ENCODE measurements around the gene CD68. TPM values are rescaled to one million over a fixed set of nuclear protein-coding genes. Genes with fewer than 3 reads are reported as not detected.

The CD68 gene
- total RNA-seq, 2 donors from 2014 or later: 20.8 to 51.1 TPM

DNA sequence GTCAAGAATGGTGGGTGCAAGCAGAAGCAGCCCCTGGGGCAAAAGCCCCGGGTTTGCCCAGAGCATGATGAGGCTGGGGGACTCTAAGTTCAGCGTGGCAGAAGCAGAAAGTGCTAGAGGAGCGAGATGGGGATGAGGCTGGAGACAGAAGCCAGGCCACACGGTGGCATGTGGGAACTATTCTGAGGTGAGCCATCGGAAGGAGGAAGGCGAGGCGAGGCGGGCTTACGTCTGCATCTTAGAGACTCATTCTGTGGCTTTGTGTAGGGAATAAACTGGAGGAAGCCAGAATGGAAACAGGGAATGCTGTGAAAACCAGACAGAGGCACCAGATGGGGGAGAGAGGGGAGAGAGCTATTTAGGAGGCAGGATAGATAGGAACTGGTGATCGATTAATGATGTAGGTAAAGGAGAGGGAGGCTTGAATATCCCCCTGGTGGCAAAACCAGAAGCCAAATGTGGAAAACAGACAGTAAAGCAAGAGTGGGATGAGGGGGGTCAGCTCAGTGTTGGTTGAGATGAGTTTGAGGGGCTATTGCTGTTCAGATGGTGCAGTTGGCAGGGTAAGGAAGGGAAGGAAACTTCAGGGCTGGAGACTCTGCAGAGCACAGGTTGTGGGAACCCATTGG lies 24.0 kb upstream of the CD68 start:
- H3K4me3 Mint-ChIP-seq: no peak overlapping the region
- ATAC-seq: no peak
- H3K4me1 Mint-ChIP-seq (ENCODE audit: low read depth in 2 of 2): peaks cover 55 to 56% of the 10 kb centered on the region in 2 donors
- H3K27me3 Mint-ChIP-seq: no peaks in the 10 kb centered on the region
- peak overlapping the region; percentile 90 to 91 for H3K27ac Mint-ChIP-seq
- no peaks in the 10 kb centered on the region for H3K9me3 Mint-ChIP-seq
- H3K36me3 Mint-ChIP-seq: peaks cover 6% of the 10 kb centered on the region
- DNase-seq (ENCODE audit: low spot score): no peak

DNA sequence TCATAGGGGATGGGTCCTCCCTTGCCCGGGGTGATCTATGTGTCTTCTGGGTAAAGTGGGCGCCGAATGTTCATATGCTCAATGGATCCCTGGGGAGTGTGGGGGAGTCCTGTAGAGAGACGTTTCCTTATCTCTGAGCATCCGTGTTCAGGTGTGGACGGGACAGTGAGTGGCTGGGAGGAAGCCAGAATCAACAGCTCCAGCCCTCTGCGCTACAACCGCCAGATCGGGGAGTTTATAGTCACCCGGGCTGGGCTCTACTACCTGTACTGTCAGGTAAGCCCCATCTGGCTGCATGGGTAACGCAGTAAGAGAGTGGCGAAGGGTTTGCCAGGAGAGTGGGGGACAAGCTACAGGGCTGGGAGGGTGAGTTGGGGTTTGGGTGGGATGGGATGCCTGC lies 22.8 kb upstream of the CD68 start:
- peaks cover 6% of the 10 kb centered on the region for H3K36me3 Mint-ChIP-seq
- peaks cover 57 to 58% of the 10 kb centered on the region in 2 donors for H3K4me1 Mint-ChIP-seq (ENCODE audit: low read depth in 2 of 2)
- DNase-seq (ENCODE audit: low spot score): no peak
- no peak overlapping the region for H3K4me3 Mint-ChIP-seq
- peak overlapping the region; percentile 40 to 64 for H3K27ac Mint-ChIP-seq
- ATAC-seq: no peak
- H3K9me3 Mint-ChIP-seq: no peaks in the 10 kb centered on the region
- H3K27me3 Mint-ChIP-seq: no peaks in the 10 kb centered on the region

DNA sequence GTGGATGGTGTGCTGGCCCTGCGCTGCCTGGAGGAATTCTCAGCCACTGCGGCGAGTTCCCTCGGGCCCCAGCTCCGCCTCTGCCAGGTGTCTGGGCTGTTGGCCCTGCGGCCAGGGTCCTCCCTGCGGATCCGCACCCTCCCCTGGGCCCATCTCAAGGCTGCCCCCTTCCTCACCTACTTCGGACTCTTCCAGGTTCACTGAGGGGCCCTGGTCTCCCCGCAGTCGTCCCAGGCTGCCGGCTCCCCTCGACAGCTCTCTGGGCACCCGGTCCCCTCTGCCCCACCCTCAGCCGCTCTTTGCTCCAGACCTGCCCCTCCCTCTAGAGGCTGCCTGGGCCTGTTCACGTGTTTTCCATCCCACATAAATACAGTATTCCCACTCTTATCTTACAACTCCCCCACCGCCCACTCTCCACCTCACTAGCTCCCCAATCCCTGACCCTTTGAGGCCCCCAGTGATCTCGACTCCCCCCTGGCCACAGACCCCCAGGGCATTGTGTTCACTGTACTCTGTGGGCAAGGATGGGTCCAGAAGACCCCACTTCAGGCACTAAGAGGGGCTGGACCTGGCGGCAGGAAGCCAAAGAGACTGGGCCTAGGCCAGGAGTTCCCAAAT lies 22.2 kb upstream of the CD68 start:
- H3K36me3 Mint-ChIP-seq: peaks cover 6% of the 10 kb centered on the region
- H3K4me1 Mint-ChIP-seq (ENCODE audit: low read depth in 2 of 2): peaks cover 53 to 54% of the 10 kb centered on the region in 2 donors
- H3K27ac Mint-ChIP-seq: peak overlapping the region; percentile 80 to 84
- H3K27me3 Mint-ChIP-seq: no peaks in the 10 kb centered on the region
- H3K4me3 Mint-ChIP-seq: no peak overlapping the region
- ATAC-seq (no peak), DNase-seq (ENCODE audit: low spot score) (no peak)
- no peaks in the 10 kb centered on the region for H3K9me3 Mint-ChIP-seq

DNA sequence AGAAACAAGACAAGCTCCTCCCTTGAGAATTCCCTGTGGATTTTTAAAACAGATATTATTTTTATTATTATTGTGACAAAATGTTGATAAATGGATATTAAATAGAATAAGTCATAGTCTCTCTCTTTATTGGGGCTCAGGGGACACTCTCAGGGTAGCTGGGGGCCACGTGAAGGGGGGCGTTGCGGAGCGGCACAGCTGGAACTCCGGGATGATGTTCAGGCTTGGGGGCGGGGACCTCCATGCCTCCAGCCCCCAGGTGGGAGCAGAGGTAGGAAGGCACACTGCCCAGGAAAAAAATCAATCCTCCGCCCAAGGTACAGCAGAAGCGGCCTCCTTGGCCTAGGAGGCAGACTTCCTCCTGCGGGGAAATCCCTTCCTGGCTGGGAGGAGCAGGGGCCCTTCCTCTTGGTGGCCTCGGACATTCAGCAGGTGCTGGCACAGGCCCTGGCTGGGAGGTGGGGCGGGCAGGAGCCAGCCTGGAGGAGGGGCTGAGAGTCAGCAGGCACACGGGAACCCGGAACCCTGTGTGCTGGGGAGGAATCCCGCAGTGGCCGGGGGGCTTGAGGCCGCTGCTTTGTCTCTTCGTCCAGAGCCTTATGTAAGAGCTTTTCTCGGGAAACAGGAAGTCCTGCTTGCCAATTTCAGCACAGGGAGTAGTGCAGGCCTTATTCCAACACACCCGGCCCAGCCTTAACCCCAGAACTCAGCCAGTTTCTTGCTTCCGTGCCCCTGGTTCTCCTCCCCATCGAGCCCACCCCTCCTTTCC lies 21.5 kb upstream of the CD68 start:
- Mint-ChIP-seq H3K4me3 (peak overlapping the region; percentile 45), H3K4me1 (ENCODE audit: low read depth in 2 of 2) (peaks cover 53 to 54% of the 10 kb centered on the region in 2 donors), H3K9me3 (no peaks in the 10 kb centered on the region), H3K36me3 (peaks cover under 1% of the 10 kb centered on the region), H3K27ac (peak overlapping the region; percentile 80 to 84), H3K27me3 (no peaks in the 10 kb centered on the region)
- no peak for DNase-seq (ENCODE audit: low spot score)
- ATAC-seq: no peak

DNA sequence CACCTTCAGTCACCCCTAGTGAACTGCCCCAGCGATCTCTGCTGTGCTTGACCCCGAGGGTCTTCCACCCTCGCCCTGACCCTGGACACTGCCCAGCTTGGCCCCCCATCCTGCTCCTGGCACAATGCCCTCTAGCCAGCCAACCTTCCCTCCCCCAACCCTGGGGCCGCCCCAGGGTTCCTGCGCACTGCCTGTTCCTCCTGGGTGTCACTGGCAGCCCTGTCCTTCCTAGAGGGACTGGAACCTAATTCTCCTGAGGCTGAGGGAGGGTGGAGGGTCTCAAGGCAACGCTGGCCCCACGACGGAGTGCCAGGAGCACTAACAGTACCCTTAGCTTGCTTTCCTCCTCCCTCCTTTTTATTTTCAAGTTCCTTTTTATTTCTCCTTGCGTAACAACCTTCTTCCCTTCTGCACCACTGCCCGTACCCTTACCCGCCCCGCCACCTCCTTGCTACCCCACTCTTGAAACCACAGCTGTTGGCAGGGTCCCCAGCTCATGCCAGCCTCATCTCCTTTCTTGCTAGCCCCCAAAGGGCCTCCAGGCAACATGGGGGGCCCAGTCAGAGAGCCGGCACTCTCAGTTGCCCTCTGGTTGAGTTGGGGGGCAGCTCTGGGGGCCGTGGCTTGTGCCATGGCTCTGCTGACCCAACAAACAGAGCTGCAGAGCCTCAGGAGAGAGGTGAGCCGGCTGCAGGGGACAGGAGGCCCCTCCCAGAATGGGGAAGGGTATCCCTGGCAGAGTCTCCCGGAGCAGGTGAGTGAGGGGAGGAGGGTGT lies 20.7 kb upstream of the CD68 start, which contains the start of gene TNFSF13:
Gene TNFSF13, plus strand, starts transcription at position 207 of the 776 bp plus-strand sequence. Its CDS starts 290 bp downstream, at position 497.
- Mint-ChIP-seq H3K27ac (peak within 1 kb of the TSS; percentile 80 to 84), H3K9me3 (no peaks in the 10 kb centered on the region), H3K4me1 (ENCODE audit: low read depth in 2 of 2) (peaks cover 46 to 48% of the 10 kb centered on the region in 2 donors), H3K27me3 (no peaks in the 10 kb centered on the region), H3K36me3 (no peaks in the 10 kb centered on the region), H3K4me3 (peak within 1 kb of the TSS; percentile 45)
- DNase-seq (ENCODE audit: low spot score) (no peak), ATAC-seq (no peak)

DNA sequence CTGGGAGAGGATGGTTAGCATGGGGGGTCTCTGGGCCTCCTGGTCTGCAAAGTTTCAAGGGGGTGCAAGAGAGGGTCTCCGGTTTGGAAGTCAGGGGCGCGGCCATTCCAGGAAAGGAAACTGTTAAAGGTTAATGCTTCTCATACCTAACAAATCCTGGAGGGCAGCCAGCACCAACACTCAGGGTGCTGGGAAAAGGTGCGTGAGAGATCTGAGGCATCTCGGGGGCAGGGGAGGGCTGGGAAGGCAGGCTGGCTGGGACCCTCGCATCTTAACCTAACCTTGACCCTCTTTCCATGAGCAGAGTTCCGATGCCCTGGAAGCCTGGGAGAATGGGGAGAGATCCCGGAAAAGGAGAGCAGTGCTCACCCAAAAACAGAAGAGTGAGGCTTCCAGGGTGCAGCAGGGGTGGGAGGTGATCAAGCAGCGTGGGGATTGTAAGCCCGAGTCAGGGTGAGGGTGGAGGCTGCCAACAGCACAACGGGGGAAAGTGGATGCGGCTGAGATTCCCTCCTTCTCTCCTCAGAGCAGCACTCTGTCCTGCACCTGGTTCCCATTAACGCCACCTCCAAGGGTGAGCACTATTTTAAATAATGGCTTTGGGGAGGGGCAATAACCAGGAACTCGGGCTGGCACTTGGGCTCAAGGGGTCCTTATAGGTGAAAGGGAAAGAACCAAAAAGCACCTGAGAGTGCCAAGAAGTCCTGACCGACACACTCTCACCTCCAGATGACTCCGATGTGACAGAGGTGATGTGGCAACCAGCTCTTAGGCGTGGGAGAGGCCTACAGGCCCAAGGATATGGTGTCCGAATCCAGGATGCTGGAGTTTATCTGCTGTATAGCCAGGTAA lies 19.9 kb upstream of the CD68 start:
- H3K4me1 Mint-ChIP-seq (ENCODE audit: low read depth in 2 of 2): peaks cover 41 to 49% of the 10 kb centered on the region in 2 donors
- peak overlapping the region; percentile 45 for H3K4me3 Mint-ChIP-seq
- no peaks in the 10 kb centered on the region for H3K9me3 Mint-ChIP-seq

DNA sequence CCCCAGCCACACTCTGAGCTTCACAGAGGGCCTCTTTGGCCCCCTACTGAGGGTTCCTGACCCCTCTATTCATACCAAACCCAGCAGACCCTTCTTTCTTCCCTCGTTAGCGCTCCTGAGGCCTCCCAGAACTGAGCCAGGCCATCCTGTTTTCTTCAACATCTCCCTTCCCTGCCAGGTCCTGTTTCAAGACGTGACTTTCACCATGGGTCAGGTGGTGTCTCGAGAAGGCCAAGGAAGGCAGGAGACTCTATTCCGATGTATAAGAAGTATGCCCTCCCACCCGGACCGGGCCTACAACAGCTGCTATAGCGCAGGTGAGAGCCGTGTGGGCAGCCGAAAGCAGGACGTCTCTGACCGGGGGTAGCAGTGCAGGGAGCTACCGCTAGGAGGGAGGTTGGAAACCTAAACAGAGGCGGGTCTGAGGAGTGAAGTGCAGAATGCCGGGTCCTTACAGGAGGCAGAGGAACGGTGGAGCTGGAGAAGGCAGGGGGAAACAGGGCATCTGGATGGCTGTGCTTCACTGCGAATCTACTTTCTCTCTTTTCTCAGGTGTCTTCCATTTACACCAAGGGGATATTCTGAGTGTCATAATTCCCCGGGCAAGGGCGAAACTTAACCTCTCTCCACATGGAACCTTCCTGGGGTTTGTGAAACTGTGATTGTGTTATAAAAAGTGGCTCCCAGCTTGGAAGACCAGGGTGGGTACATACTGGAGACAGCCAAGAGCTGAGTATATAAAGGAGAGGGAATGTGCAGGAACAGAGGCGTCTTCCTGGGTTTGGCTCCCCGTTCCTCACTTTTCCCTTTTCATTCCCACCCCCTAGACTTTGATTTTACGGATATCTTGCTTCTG lies 19.0 kb upstream of the CD68 start:
- H3K36me3 Mint-ChIP-seq: no peaks in the 10 kb centered on the region
- peak; percentile 29 to 39 for ATAC-seq
- DNase-seq (ENCODE audit: low spot score): no peak
- H3K27me3 Mint-ChIP-seq: no peaks in the 10 kb centered on the region
- peak overlapping the region; percentile 92 for H3K4me3 Mint-ChIP-seq
- H3K27ac Mint-ChIP-seq: peak overlapping the region; percentile 84 to 88
- peaks cover 35 to 44% of the 10 kb centered on the region in 2 donors for H3K4me1 Mint-ChIP-seq (ENCODE audit: low read depth in 2 of 2)
- no peaks in the 10 kb centered on the region for H3K9me3 Mint-ChIP-seq

More for the DNA sequence above, 19.9 kb upstream of the CD68 start:
- H3K27me3 Mint-ChIP-seq: no peaks in the 10 kb centered on the region
- ATAC-seq (no peak), DNase-seq (ENCODE audit: low spot score) (no peak)
- H3K27ac Mint-ChIP-seq: peak overlapping the region; percentile 84 to 88
- H3K36me3 Mint-ChIP-seq: no peaks in the 10 kb centered on the region

DNA sequence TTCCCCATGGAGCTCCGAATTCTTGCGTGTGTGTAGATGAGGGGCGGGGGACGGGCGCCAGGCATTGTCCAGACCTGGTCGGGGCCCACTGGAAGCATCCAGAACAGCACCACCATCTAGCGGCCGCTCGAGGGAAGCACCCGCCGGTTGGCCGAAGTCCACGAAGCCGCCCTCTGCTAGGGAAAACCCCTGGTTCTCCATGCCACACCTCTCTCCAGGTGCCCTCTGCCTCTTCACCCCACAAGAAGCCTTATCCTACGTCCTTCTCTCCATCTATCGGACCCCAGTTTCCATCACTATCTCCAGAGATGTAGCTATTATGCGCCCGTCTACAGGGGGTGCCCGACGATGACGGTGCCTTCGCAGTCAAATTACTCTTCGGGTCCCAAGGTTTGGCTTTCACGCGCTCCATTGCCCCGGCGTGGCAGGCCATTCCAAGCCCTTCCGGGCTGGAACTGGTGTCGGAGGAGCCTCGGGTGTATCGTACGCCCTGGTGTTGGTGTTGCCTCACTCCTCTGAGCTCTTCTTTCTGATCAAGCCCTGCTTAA lies 18.3 kb upstream of the CD68 start:
- Mint-ChIP-seq H3K9me3 (no peaks in the 10 kb centered on the region), H3K4me3 (peak overlapping the region; percentile 92), H3K36me3 (no peaks in the 10 kb centered on the region), H3K4me1 (ENCODE audit: low read depth in 2 of 2) (peaks cover 31 to 41% of the 10 kb centered on the region in 2 donors), H3K27me3 (no peaks in the 10 kb centered on the region), H3K27ac (peak overlapping the region; percentile 84 to 88)
- ATAC-seq: peak; percentile 83 to 85
- peak; percentile 91 for DNase-seq (ENCODE audit: low spot score)

DNA sequence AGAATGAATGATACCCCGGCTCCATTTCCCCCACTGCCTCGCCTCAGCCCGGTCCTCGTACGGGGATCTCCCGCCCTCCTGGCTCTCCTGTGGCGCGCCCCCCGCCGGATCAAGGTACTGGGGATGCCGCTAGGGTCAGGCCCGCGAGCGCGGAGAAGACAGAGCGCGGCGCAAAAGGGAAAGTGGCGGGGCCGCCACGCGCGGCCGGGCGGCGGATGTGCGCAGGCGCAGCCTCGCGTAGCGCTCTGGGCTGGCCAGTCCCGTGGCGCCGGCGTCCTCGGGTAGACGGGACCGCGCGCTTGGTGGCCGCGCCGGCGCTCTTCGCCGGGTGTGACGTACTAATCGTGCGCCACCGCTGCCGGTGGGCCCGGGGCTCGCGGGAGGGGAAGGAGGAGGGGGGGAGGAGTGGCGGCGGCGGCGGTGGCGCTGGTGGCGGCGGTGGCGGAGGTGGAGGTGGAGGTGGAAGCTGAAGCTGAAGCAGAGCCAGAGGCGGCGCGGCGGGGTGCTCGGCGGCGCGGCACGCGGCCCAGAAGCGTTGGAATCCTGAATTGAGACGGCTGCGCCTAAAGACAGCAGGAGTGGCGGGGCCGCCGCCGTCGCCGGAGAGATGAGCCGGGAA lies 17.7 kb upstream of the CD68 start, which contains the start of gene SENP3:
Gene SENP3, plus strand, starts transcription at position 331 of the 619 bp plus-strand sequence. CDS start 1,158 bp downstream, outside the sequence.
- peaks cover 31 to 41% of the 10 kb centered on the region in 2 donors for H3K4me1 Mint-ChIP-seq (ENCODE audit: low read depth in 2 of 2)
- H3K36me3 Mint-ChIP-seq: no peaks in the 10 kb centered on the region
- ATAC-seq: peak; percentile 91 to 94
- H3K27me3 Mint-ChIP-seq: no peaks in the 10 kb centered on the region
- H3K4me3 Mint-ChIP-seq: peak within 1 kb of the TSS; percentile 92
- H3K27ac Mint-ChIP-seq: peak within 1 kb of the TSS; percentile 84 to 88
- peak; percentile 96 for DNase-seq (ENCODE audit: low spot score)
- no peaks in the 10 kb centered on the region for H3K9me3 Mint-ChIP-seq

DNA sequence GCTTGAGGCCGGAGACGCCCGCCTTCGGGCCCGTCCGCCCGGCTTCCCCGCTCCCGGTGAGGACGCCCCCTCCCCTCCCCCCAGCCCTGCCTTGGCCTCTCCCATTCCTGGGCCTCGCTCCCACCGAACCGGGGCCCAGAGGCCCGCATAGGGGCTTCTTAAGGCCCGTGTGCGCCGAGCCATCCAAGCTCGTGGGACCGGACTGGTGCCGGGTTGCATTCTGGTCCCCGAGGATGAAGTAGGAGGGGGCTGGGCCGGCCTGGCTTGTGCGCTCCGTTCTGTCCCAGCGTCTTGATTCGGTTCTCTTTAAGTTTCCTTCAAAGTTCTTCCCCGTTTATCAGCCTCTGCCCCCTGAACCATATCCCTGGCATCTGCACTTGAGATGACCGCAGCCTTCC lies 17.2 kb upstream of the CD68 start:
- Mint-ChIP-seq H3K4me1 (ENCODE audit: low read depth in 2 of 2) (peaks cover 31 to 41% of the 10 kb centered on the region in 2 donors), H3K36me3 (peaks cover under 1% of the 10 kb centered on the region), H3K4me3 (peak overlapping the region; percentile 92), H3K27me3 (no peaks in the 10 kb centered on the region), H3K9me3 (no peaks in the 10 kb centered on the region), H3K27ac (peak overlapping the region; percentile 84 to 88)
- DNase-seq (ENCODE audit: low spot score): no peak
- peak in 1 of 2 donors; percentile 3 for ATAC-seq

DNA sequence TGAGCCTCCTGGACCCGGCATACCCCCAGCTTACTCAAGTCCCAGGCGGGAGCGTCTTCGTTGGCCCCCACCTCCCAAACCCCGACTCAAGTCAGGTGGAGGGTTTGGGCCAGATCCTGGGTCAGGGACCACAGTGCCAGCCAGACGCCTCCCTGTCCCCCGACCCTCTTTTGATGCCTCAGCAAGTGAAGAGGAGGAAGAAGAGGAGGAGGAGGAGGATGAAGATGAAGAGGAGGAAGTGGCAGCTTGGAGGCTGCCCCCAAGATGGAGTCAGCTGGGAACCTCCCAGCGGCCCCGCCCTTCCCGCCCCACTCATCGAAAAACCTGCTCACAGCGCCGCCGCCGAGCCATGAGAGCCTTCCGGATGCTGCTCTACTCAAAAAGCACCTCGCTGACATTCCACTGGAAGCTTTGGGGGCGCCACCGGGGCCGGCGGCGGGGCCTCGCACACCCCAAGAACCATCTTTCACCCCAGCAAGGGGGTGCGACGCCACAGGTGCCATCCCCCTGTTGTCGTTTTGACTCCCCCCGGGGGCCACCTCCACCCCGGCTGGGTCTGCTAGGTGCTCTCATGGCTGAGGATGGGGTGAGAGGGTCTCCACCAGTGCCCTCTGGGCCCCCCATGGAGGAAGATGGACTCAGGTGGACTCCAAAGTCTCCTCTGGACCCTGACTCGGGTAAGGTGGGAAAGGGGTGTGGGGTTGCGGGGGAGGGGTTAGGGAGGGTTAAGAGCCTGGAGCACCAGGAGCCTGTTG lies 16.1 kb upstream of the CD68 start:
- Mint-ChIP-seq H3K4me3 (peak overlapping the region; percentile 92), H3K27ac (peak overlapping the region; percentile 84 to 88), H3K27me3 (no peaks in the 10 kb centered on the region), H3K4me1 (ENCODE audit: low read depth in 2 of 2) (peaks cover 36 to 41% of the 10 kb centered on the region in 2 donors), H3K36me3 (peaks cover 7% of the 10 kb centered on the region), H3K9me3 (no peaks in the 10 kb centered on the region)
- DNase-seq (ENCODE audit: low spot score): no peak
- ATAC-seq: no peak

All from natural killer cell treated with Interleukin-12 subunit alpha and Interleukin-12 subunit beta and Interleukin-15 and Interleukin-18, amount 100 ng/mL, for 72 hours (primary cell).